ENCODE results near the gene EMP1.

DNA sequence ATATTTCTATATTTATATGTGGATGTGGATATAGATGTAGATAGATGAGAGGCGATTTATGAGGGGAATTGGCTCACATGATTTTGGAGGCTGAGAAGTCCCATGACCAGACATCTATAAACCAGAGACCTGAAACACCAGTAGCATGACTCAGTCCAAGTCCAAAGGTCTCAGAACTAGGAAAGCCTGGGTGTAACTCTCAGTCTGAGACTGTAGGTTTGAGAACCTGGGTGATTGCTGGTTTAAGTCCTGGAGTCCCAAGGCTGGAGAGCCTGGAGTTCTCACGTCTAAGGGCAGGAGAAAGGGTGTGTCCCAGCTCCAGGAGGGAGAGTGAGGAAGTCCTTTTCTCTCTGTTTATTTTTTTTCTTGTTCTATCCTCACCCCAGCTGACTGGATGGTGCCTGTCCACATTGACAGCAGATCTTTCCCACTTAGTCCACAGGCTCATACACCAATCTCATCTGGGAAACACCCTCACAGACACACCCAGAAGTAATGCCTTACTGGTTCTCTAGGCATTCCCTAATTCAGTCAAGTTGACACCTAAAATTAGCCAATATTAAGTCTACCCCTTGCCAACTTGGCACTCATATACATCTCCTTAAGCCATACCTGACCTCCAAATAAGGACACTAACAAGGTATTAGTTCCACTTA lies 45.4 kb downstream of the EMP1 start:
- TF ChIP-seq, protein P1, sequence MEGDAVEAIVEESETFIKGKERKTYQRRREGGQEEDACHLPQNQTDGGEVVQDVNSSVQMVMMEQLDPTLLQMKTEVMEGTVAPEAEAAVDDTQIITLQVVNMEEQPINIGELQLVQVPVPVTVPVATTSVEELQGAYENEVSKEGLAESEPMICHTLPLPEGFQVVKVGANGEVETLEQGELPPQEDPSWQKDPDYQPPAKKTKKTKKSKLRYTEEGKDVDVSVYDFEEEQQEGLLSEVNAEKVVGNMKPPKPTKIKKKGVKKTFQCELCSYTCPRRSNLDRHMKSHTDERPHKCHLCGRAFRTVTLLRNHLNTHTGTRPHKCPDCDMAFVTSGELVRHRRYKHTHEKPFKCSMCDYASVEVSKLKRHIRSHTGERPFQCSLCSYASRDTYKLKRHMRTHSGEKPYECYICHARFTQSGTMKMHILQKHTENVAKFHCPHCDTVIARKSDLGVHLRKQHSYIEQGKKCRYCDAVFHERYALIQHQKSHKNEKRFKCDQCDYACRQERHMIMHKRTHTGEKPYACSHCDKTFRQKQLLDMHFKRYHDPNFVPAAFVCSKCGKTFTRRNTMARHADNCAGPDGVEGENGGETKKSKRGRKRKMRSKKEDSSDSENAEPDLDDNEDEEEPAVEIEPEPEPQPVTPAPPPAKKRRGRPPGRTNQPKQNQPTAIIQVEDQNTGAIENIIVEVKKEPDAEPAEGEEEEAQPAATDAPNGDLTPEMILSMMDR (IDR thresholded peaks at IDR 0.05; ENCODE audit: poor library complexity, severe bottlenecking) = no peak
- TF ChIP-seq EZH2 (IDR thresholded peaks at IDR 0.05; ENCODE audit: borderline replicate concordance, insufficient read depth, low read length, poor library complexity, severe bottlenecking) (no peak), SMC3 (conservative IDR thresholded peaks at IDR 0.05; ENCODE audit: poor library complexity) (no peak), POLR2AphosphoS5 (IDR thresholded peaks at IDR 0.05) (no peak), EP300 (conservative IDR thresholded peaks at IDR 0.05; ENCODE audit: poor library complexity, severe bottlenecking) (no peak)
